ENCODE measurements around the gene CACNA2D4.

The CACNA2D4 gene

DNA sequence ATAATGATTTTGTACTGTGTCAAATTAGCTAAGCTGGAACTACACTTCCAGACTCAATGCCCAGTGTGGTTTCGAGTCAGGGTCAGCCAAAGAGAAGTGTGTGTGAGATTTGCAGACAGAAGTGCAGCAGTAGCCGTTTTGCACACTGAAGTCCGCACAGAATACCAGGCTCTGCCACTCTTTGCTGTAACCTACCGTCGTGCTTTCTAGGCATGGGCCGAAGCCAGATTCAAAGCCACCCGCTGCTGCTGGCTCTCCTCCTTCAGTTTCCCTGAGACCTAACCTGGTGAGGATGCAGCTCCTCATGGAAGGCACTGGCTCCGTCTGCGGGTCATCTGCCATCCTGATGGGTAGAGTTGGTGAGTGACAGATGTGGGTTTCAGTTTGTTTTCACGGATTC is 49.3 kb downstream of the CACNA2D4 start:
- DNase-seq: no peak

DNA sequence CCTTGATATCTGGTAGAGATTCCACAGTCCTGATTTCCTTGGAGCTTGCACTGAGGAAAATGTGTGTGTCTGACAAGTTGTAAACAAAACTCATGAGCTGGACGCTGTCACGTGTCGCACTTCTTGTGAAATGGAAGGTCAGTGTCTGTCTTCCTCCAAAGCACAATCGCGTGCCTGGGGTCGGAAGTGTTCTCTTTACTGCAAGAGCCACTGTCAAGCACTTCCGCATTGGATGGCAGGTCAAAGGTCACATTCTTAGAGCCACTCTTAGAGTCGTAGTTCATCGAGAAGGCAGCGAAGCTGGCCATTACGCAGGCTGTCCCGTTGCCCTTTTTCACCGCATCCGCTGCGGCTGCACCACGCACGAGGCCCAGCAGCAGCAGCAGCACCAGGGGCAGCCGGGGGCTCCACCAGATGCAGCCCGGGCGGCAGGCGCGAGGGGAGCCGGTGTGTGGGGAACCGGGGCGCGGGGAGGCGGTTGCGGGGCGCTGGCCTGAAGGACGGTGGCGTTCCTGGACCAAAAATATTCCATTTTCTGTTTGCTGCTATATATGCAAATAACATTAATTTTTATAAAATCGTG is 53.1 kb downstream of the CACNA2D4 start:
- DNase-seq: no peak

DNA sequence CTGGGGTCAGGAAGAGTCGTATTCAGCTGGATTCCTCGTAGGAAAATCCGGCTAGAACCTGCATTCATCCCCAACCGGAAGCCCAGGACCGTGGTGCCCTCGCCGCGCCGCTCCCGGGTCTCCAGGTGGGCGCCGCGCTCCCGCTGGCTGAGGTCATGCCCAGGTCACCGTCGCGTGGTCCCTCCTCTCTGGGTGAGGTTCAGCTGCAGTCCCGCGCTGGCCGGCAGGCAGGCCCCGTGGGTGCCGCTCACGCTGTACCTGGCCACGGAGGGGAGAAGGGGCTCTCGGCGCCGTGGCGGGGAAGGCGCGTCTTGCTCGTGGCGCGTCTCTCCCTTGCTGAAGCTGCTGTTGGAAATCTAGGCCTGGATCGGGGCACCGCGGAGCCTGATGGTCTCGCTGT is 53.6 kb downstream of the CACNA2D4 start:
- DNase-seq: no peak

DNA sequence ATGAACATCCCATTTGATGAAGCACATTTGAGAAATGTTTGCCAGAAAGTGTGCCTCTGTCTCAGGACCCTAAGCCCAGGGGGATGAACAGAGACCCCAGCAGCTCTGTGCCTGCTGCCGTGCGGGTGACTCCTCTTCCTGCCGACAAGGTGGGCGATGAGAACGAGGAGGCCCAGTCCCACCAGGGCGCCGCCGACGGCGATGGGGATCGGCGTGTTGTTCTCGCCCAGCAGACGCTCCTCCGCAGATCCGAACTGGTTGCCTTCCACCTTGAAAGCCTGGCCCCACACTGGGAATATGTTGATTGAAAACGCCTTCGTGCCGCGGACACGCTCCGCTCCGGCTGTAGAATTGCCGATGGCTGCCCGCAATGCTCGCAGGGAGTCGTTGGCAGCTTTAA is 54.0 kb downstream of the CACNA2D4 start:
- DNase-seq: no peak

DNA sequence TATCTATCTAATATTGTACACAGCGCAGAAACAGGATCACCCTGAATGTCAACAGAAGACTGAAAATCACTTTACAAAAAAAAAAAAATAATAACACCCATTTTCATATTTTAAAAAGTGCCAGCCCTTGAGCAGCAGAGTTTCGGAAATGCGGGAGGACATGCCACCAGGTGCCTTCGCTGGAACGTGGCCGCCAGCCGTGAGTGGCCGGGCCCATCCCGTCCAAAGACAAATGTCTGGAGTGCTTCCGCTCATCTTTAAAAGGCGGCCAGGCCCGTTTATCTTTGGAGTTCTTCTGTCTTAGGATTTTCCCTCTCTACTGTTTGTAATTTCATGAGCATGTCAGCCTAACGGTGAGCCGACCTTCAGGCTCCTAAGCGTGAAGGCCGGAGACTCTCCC is 54.6 kb downstream of the CACNA2D4 start:
- no peak for DNase-seq

DNA sequence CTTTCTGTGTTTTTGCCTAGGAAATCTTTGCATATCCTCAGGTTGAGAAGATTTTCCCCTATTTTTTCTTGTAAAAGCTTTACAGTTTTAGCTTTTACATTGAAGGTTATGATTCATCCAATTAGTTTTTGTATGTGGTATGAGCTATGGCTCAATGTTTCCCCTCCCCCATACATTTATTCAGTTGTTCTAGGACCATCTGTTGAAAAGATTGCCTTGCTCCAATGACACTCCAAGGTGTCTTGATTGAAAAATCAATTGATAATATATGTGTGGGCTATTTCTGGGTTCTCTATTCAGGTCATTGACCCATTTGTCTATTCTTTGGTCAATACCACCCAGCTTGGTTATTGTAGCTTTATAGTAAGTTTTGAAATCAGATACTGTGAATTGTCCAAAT is 55.5 kb downstream of the CACNA2D4 start:
- no peak for DNase-seq

DNA sequence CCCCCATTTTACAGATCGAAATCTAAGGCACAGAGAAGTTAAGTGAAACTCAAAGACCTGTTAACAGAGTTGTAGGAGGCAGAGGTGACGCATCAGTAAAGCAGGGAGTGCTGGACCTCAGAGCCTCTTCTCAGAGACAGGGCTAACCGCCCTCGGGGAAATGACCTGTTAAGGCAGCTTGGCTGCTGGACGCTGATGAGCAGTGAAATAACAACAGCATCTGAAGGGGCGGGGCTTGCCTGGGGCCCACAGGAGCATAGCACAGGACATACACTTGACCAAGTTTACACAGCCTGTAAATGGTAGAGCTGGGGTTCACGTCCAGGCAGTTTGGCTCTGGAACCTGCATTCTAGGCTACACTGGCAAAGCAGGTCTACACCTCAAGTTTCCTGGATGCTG is 58.8 kb downstream of the CACNA2D4 start:
- DNase-seq: no peak

DNA sequence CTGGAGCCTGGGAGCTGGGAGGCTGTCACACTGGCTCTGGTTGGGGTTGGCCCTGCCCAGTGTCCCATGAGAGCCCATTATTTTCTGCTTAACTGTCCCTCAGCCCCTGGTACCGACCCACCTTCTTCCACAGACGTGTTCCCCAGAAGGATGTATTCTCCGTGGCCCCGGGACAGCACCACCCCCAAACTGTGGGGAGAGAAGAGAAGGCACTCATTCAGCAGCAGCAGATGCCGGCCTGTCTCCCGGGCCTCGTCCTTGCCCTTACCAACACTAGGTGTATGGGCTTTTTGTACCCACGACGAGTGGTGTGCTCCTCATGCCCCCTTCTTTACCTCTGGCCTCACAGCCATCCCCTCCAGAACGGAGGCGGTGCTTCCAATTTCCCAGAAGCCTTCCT is 60.0 kb downstream of the CACNA2D4 start:
- no peak for DNase-seq

DNA sequence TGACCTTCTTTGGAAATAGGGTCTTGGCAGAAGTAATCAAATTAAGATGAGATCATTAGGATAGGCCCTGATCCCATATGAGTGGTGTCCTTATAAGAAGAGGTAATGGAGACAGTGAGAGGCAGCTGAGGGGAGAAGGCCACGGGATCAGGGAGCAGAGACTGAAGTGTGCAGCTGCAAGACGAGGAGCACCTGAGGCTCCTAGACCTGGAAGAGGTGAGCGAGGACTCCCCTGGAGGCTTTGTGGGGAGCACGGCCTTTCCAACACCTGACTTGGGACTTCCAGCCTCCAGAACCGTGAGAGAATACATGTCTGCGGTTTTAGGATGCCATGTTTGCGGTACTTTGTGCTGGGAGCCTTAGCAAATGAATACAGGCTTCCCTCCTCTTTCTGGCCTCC is 60.6 kb downstream of the CACNA2D4 start:
- DNase-seq: no peak

DNA sequence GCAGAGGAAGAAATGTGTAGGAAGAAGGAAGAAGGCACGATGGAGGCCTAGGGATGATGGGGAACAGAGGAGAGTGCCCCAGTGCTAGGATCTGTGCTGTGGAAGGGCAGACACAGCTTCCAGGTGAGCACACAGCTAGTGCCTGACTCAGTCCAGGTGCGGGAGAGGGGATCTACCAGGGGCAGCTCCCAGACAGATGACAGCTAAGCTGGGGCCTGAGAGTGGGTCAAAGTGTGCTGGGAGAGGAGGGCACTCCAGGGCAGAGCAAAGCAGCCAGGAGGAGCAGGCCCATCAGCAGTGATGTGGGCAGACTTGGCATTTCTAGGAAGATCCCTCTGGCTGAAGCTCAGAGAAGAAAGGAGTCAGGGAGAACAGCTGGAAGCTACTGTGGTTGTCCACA is 61.4 kb downstream of the CACNA2D4 start:
- no peak for DNase-seq

DNA sequence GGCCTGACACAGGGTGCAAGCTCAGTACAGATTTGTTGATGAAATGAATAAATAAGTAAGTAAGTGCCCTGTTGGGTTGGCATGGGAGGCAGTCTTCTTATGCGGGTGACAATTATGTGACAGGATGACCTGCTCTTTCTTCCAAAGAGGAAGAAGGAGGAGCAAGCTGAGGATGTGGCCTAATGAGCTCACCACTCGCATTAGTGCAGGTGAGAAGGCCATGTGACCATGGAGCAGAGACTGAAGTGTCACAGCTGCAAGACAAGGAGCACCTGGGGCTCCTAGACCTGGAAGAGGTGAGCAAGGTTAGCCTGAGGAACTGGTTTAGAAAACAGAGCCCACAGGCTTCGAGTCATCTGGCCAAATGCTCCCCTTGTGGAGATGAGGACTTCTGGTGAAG is 63.2 kb downstream of the CACNA2D4 start:
- DNase-seq: no peak

DNA sequence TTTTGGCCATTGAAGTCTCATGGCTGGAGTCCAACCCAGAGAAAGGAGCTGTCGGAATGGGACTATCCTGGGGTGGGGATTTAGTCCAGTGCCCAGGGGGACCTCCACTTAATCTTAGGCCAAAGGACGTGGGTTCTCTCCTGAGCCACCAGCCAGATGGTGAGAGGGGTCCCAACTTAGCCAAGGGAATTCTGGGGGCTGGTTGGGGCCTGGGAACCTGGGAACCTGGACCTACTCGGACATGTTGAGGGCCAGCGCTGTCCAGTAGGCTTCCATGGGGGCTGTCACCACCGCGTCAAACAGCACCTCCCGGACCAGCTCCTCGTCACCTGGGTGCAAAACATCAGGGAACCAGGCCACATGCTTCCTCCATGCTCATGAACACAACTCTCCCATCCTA is 64.7 kb downstream of the CACNA2D4 start:
- no peak for DNase-seq

DNA sequence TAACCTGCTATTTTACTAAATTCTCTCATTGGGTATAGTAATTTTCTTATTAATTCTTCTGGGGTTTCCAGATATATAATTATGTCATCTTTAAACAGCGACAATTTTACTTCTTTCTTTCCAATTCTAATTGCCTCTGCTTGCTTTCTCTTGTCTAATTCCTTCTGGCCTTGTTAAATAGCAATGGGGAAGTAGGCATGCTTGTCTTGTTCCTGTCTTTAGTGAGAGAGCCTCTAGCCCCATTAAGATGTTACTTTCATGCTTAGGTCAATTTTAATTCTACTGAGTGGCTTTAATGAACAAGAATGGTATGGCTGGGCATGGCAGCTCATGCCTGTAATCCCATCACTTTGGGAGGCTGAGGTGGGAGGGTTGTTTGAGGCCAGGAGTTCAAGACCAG is 66.4 kb downstream of the CACNA2D4 start:
- no peak for DNase-seq

DNA sequence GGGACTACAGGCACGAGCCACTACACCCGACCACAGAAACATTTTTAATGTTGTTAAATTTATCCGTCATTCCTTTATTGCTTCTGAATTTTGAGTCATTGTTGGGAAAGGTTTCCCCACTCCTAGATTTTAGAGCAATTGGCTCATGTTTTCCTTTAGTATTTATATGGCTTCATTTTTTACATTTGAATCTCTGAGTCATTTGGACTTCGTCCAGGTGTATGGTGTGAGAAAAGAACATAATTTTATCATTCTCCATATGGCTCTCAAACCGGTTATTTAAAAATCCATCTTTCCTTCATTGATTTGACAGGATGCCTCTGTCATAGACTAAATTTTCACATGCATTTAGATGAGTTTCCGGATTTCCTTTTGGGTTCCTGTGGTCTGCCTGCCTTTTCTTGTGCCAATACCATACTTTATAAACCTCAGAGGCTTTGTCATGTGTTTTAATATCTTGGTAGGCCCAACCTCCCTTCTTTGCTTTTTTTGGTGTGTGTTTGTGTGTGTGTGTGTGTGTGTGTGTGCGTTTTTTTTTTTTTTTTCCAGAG is 67.2 kb downstream of the CACNA2D4 start:
- no peak for DNase-seq

DNA sequence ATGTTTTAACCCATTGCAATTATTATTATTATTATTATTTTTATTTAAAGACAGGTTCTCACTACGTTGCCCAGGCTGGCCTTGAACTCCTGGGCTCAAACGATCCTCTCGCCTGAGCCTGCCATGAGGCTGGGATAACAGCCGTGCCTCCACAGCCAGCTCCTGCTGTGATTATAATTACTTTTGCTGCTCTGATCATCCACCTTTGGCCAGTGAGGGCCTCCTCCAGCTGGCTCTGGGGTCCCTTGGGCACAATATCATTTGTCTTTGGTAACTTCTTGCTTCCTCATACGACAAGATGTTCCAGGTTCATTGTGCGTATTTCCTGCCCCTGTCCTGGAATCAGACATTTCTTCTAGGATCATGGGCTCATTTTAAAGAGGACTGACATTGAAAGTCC is 69.7 kb downstream of the CACNA2D4 start:
- no peak for DNase-seq

DNA sequence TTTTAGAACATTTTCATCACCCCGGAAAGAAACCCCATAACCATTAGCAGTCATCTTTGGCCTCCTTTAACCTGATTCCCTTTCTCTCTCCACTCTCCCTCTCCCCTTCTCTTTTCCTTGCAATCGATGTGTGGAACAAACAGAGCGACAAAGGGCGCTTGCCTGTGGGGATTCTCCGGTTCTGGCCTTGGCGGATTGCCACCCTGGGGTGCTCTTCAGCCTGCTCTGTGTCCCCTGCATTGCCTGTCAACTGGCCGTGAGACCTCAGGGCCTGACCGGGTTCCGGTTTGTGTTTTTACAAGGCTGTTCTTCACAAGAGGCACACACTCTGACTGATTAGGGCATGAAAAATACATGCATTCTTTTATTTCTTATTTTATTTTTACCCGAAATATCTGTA is 70.3 kb downstream of the CACNA2D4 start:
- DNase-seq: no peak

DNA sequence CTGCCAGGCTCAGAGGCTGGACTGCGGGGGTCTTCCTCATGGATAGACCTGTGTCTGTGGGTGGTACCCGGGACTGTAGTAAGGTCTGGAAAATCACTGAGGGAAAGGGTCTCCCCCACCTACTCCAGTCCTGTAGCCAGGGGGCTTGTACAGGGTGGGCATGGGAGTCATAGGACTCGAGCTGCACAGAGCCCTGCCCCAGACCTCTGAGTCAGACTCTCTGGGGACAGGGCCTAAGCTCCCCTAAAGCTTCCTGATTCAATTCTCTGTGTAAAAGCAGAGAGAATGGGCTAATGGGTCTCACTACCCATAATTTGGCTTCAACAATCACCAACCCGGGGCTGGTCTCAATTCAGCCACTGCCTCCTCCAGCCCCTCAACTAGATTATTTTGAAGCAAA is 71.0 kb downstream of the CACNA2D4 start:
- DNase-seq: no peak

DNA sequence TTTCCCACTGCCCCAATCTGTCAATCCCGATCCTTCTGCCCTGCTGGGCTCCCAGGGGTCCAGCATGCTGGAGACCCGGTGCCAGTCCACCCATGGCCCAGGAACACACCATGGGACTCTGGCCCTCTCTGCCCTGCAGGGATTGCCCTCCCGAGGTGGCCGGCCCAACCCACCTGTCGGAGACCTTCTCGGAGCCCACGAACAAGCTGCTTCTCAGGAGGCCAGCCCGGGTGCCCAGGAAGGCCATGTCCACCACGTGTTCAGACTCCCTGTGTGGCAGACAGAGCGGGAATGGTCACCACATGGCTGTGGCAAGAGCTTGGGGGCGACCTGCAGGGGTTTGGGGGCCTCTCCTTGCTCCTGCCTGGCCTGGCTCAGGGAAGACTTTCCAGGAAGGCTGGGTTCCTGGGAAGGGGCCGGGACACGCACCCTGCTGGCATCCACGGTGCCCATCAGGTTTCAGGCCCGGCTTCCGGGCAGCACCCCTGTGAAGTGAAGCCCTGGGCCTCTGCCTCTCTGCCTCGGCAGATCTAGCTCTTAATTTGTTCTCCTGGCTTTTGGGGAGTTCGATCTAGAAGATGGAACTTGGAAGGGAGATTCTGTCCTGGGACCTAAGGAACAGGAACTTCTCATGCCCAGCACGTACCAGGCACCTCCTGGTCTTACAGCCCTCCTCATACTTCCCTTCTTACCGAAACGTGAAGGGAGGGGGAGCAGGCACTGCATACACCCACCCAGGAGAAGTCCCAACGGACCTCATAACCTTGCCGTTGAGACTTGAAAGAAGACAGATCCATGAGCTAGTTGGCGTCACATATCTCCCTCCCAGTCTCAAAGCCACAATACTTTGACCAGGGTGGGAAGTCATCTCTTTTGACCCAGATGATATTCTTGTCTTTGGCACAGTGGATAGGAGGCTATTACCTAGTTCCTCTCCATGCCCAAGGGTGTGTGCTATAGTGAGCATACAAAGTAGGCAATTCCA is 71.7 kb downstream of the CACNA2D4 start:
- no peak for DNase-seq

DNA sequence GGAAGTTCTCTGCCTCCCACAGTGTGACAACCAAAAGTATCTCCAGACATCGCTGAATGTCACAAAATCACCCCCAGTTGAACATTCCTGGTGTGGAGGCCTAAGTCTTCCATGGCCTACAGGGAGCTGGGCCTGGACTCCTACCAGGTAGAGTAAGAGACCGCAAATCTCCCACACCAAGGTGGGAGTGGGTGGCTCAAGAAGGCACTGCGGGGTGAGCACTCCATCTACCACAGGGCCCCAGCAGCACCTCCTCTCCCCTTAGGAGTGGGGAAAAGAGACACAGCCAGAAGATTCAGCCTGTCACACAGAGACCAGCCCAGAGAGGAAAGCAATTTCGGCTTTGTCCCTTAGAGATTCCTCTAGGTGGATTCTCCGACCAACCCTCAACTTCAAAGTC is 72.6 kb downstream of the CACNA2D4 start:
- DNase-seq: no peak

DNA sequence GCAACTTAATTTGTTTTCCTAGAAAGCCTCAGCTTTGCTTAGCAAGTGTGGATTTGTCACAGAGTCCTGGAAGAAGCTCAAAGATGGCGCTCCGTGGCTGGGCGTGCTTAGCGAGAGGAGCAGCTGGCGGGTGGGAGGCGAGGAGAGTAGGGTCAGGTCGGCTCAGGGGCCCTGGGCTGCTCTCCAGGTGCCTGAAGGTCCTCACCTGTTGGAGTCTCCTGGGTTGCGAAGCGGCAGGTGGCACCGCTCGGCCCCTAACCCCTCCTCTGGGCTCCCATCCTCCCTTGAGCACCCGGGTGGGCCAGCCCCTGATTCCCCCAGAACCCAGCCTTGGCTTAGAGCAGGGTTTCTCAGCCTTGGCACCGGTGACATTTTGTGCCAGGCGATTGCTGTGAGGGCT is 73.0 kb downstream of the CACNA2D4 start:
- DNase-seq: no peak

DNA sequence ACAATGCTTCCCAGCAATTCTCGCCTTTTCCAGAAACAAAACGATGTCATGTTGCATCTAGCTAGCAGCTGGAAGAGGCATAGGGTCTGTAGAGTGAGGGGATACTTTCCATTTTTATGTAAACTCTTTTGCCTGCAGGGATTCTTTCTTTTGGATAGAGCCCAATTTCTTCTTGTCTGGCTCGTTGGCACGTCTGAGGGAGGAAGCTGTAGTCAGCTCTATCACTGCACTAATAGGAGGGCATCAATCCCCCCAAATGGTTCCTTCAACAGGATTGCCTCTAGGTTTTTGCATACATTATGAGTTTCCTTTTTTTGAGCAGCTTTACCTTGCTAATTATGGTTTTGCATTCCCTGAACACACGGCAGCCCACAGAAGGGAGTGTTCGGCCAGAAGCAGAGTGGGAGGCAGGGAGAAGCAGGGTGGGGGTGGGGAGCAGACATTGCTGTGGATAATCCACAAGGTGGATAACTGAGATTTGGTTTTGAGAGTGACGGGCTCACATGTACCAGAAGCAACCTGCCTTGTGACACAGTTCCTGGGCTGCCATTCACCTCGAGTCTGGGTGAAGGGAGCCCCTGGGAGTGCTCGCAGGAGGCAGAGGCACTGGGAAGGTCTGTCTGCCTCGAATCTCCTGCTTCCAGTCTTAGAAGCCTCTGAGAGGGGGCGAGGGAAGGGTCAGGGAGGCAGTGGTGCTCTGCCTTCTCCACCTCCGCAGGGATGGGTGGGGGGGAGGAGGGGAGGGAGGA is 73.6 kb downstream of the CACNA2D4 start:
- no peak for DNase-seq

DNA sequence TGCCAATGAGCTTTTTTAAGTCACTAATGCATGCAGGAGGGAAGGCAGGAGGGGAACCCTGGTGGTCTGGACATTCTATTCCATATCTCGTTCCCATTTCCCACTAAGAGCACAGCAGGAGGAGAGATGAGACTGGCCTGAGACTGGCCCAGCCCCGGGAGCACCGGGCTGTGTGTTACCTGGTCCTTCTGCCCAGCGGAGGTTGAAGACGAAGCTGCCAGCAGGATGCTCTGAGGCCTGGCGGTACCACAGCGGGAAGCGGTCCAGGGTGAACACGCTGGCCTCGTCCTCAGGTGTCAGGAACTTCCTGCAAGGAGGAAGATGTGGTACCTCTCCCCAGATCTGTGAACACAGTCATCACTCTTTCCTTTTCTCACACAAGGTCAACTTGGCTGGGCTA is 74.2 kb downstream of the CACNA2D4 start:
- DNase-seq: no peak

DNA sequence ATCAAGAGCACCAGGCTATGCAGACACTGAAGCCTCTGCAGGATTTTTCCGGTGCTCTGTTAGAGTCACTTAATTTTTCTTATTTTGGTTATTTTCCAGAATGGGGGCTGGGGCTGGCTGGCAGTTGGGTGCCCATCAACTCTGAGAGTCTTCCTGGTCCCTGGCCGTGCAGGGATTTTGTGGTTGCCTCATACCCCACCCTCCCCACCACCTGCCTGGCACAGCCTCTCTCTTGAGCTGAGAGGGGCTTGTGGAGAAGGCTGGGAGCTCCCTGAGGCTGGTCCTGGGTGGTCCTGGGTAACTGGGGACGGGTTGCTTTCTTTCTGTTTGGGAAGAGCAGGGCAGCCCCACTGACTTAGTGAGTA is 74.8 kb downstream of the CACNA2D4 start:
- DNase-seq: no peak
